ENCODE results near the gene RAP2A.

RAP2A gene

DNA sequence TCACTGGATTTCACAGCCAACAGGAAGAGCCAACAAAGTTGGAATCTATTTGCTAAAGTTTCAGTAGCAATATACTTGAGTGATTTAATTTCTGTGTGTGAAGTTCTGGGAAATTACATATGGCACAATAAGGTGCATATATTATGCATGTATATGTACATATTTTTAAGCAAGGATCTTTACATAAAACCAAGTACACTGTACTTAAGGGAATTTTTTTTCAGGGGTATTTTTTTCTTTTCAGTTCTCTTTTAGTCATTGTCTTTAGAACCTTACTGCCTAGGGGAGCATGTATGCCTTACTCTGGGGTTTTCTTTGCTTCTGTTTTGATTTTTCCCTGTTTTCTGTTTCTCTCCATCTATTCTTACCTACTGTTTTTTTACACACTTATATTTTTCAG is 7.4 kb downstream of the RAP2A start:
- TF ChIP-seq POLR2AphosphoS5 (IDR thresholded peaks at IDR 0.05; ENCODE audit: low read depth) (no peak), GABPA (IDR thresholded peaks at IDR 0.05; ENCODE audit: low read depth) (no peak), SPI1 (IDR thresholded peaks at IDR 0.05; ENCODE audit: borderline replicate concordance, low read depth) (no peak)
- TF ChIP-seq, protein P1, sequence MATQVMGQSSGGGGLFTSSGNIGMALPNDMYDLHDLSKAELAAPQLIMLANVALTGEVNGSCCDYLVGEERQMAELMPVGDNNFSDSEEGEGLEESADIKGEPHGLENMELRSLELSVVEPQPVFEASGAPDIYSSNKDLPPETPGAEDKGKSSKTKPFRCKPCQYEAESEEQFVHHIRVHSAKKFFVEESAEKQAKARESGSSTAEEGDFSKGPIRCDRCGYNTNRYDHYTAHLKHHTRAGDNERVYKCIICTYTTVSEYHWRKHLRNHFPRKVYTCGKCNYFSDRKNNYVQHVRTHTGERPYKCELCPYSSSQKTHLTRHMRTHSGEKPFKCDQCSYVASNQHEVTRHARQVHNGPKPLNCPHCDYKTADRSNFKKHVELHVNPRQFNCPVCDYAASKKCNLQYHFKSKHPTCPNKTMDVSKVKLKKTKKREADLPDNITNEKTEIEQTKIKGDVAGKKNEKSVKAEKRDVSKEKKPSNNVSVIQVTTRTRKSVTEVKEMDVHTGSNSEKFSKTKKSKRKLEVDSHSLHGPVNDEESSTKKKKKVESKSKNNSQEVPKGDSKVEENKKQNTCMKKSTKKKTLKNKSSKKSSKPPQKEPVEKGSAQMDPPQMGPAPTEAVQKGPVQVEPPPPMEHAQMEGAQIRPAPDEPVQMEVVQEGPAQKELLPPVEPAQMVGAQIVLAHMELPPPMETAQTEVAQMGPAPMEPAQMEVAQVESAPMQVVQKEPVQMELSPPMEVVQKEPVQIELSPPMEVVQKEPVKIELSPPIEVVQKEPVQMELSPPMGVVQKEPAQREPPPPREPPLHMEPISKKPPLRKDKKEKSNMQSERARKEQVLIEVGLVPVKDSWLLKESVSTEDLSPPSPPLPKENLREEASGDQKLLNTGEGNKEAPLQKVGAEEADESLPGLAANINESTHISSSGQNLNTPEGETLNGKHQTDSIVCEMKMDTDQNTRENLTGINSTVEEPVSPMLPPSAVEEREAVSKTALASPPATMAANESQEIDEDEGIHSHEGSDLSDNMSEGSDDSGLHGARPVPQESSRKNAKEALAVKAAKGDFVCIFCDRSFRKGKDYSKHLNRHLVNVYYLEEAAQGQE (IDR thresholded peaks at IDR 0.05; ENCODE audit: insufficient replicate concordance, low read depth): no peak
- TF ChIP-seq, protein P2, sequence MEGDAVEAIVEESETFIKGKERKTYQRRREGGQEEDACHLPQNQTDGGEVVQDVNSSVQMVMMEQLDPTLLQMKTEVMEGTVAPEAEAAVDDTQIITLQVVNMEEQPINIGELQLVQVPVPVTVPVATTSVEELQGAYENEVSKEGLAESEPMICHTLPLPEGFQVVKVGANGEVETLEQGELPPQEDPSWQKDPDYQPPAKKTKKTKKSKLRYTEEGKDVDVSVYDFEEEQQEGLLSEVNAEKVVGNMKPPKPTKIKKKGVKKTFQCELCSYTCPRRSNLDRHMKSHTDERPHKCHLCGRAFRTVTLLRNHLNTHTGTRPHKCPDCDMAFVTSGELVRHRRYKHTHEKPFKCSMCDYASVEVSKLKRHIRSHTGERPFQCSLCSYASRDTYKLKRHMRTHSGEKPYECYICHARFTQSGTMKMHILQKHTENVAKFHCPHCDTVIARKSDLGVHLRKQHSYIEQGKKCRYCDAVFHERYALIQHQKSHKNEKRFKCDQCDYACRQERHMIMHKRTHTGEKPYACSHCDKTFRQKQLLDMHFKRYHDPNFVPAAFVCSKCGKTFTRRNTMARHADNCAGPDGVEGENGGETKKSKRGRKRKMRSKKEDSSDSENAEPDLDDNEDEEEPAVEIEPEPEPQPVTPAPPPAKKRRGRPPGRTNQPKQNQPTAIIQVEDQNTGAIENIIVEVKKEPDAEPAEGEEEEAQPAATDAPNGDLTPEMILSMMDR (IDR thresholded peaks at IDR 0.05; ENCODE audit: insufficient read depth, low read length): no peak
- H3K27me3 ChIP-seq (ENCODE audit: insufficient read depth, poor library complexity, severe bottlenecking): no peaks in the 10 kb centered on the region
- H3K27ac ChIP-seq (replicated peaks): no peak overlapping the region
- no peak overlapping the region for H3K4me3 ChIP-seq (replicated peaks; ENCODE audit: insufficient read depth, low read length)
- no peak for DNase-seq (ENCODE audit: low read depth in 1 of 2, low spot score in 1 of 2)

DNA sequence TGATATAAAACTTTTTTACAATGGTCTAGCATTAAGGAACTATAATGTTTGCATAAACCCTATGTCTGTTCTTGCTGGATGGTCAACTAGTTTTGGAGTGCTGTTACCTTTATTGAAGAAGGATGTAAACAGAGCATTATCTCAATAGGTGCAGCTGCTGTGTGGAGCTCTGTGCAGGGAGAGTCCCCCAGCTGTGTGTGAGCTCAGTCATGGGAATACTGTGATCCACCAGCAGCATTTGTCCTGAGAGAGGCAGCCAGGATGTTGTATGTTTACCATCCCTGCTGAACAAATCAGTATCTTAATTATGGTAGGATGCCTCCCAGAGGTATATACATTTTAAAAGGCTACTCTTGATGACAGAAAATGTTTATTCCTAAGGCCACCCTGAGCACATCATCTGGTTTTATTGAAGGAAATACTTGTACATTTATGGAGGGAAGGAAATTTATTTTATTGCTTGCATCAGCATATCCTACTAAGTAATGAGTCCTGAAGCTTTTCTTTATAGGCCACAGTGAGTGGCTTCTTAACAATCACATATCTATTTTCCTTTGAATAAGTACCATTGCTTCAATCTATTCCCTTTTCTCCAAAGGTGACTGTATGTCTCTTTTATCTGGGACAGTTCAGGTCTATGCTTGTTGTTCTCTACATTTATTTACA is 11.7 kb downstream of the RAP2A start:
- TF ChIP-seq SPI1 (IDR thresholded peaks at IDR 0.05; ENCODE audit: borderline replicate concordance, low read depth): no peak
- no peak for TF ChIP-seq POLR2AphosphoS5 (IDR thresholded peaks at IDR 0.05; ENCODE audit: low read depth)
- TF ChIP-seq, protein P1 (IDR thresholded peaks at IDR 0.05; ENCODE audit: insufficient replicate concordance, low read depth): no peak
- TF ChIP-seq, protein P2 (IDR thresholded peaks at IDR 0.05; ENCODE audit: insufficient read depth, low read length): no peak
- no peak for TF ChIP-seq GABPA (IDR thresholded peaks at IDR 0.05; ENCODE audit: low read depth)
- H3K27ac ChIP-seq (replicated peaks): no peak overlapping the region
- no peak for DNase-seq (ENCODE audit: low read depth in 1 of 2, low spot score in 1 of 2)

DNA sequence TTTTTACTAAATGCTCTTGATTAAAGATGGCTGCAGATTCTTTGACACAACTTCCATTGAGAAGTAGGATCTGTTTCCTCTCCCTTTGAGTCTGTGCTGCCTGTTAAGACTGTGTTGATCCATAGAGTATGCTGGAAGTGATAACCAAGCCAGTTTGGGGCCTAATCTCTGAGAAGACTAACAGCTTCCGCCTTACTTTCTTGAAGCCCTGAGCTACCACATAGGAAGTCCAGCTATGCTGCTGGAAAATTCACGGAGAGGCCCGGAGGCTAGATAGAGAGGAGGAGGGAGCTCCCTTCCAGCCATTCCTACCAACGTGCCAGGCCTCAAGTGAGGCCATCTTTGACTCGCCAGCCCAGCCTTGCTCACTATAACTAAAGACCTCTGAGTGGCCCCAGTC is 12.5 kb downstream of the RAP2A start:
- no peak for DNase-seq (ENCODE audit: low read depth in 1 of 2, low spot score in 1 of 2)
- Histone ChIP-seq H3K4me3 (replicated peaks; ENCODE audit: insufficient read depth, low read length) (no peak overlapping the region), H3K27me3 (ENCODE audit: insufficient read depth, poor library complexity, severe bottlenecking) (no peaks in the 10 kb centered on the region), H3K27ac (replicated peaks) (no peak overlapping the region)
- TF ChIP-seq POLR2AphosphoS5 (IDR thresholded peaks at IDR 0.05; ENCODE audit: low read depth) (no peak), GABPA (IDR thresholded peaks at IDR 0.05; ENCODE audit: low read depth) (no peak), SPI1 (IDR thresholded peaks at IDR 0.05; ENCODE audit: borderline replicate concordance, low read depth) (no peak)
- TF ChIP-seq, protein P1 (IDR thresholded peaks at IDR 0.05; ENCODE audit: insufficient replicate concordance, low read depth): no peak
- TF ChIP-seq, protein P2 (IDR thresholded peaks at IDR 0.05; ENCODE audit: insufficient read depth, low read length): no peak

More for the DNA sequence above, 11.7 kb downstream of the RAP2A start:
- Histone ChIP-seq H3K27me3 (ENCODE audit: insufficient read depth, poor library complexity, severe bottlenecking) (no peaks in the 10 kb centered on the region), H3K4me3 (replicated peaks; ENCODE audit: insufficient read depth, low read length) (no peak overlapping the region)
